SU-DHL-6 (cell line): ENCODE data around the gene SLC5A10.

ENCODE experiments used
- H2AFZ ChIP-seq: fragments of 200-600 bp; sonication (generic); 2 replicates; pipeline ENCODE4 v1.6.1; 2014; ENCODE audit warnings: low read depth, mild to moderate bottlenecking, moderate library complexity, mixed read lengths, antibody characterized with exemption, low read length; ENCODE audit not compliant: severe bottlenecking
- H3F3A ChIP-seq: fragments of 200-600 bp; shearing (Covaris generic); 2 replicates; pipeline ENCODE4 v1.6.0; 2016; ENCODE audit warnings: antibody characterized with exemption, mild to moderate bottlenecking; ENCODE audit not compliant: insufficient read depth
- H3K27ac ChIP-seq: fragments of 200-600 bp; sonication (generic); 2 replicates; pipeline ENCODE4 v1.5.1; 2016; ENCODE audit warnings: low read depth, mild to moderate bottlenecking, low read length, moderate library complexity, mixed read lengths
- H3K27me3 ChIP-seq: fragments of 200-600 bp; sonication (generic), shearing (Covaris generic); 2 replicates; pipeline ENCODE4 v1.6.0; 2014; ENCODE audit warnings: mild to moderate bottlenecking, low read length
- H3K36me3 ChIP-seq: fragments of 200-600 bp; sonication (generic); 2 replicates; pipeline ENCODE4 v1.6.1; 2014; ENCODE audit warnings: mild to moderate bottlenecking, low read length, mixed read lengths
- H3K4me2 ChIP-seq: fragments of 300-600, 200-600 bp; shearing (Covaris generic), sonication (generic); 2 replicates; pipeline ENCODE4 v1.6.0; 2014; ENCODE audit warnings: low read length, low read depth, mild to moderate bottlenecking; ENCODE audit not compliant: poor library complexity, severe bottlenecking
- H3K4me3 ChIP-seq: fragments of 200-600 bp; sonication (generic); 2 replicates; pipeline ENCODE4 v1.5.1; 2014; ENCODE audit warnings: antibody characterized with exemption, low read length, mild to moderate bottlenecking, mixed read lengths; ENCODE audit not compliant: insufficient read depth, poor library complexity, severe bottlenecking
- H3K79me2 ChIP-seq: fragments of 200-600 bp; sonication (generic); 2 replicates; pipeline ENCODE4 v1.6.1; 2014; ENCODE audit warnings: mild to moderate bottlenecking, low read length, moderate library complexity; ENCODE audit not compliant: insufficient read depth
- H3K9ac ChIP-seq: fragments of 200-600 bp; sonication (generic); 2 replicates; pipeline ENCODE4 v1.7.0; 2014; ENCODE audit warnings: mild to moderate bottlenecking, low read length
- H3K9me2 ChIP-seq: fragments of 200-600 bp; sonication (generic); replicated peaks from 2 replicates; pipeline ENCODE4 v1.6.1; 2014; ENCODE audit warnings: low read length; ENCODE audit not compliant: insufficient read depth
- H3K9me3 ChIP-seq: fragments of 200-600 bp; sonication (generic); 2 replicates; pipeline ENCODE4 v1.6.1; 2014; ENCODE audit warnings: low read length, mixed read lengths; ENCODE audit not compliant: insufficient read depth
- H4K20me1 ChIP-seq: fragments of 200-600 bp; sonication (generic); 2 replicates; pipeline ENCODE4 v1.6.1; 2014; ENCODE audit warnings: low read depth, mild to moderate bottlenecking, antibody characterized with exemption, low read length, moderate library complexity, mixed read lengths
- CTCF ChIP-seq: fragments of 200-600 bp; sonication (generic); IDR thresholded peaks from one replicate; pipeline ENCODE4 v1.5.1; 2017; ENCODE audit warnings: antibody characterized with exemption, mild to moderate bottlenecking, low read length, moderate library complexity; ENCODE audit not compliant: insufficient read depth, poor library complexity, severe bottlenecking
- EZH2phosphoT487 ChIP-seq: fragments of 200-600 bp; sonication (generic), shearing (Covaris generic); conservative IDR thresholded peaks from 2 replicates; pipeline ENCODE4 v1.6.1; 2018; ENCODE audit warnings: mild to moderate bottlenecking, antibody characterized with exemption, low read length, moderate library complexity, mixed read lengths

SLC5A10 gene

GRCh38 chr17:18993905-18994526 is 42.1 kb downstream of the SLC5A10 start:
- Histone ChIP-seq H3K9ac (no peak overlapping the region), H3K4me2 (no peak overlapping the region), H4K20me1 (no peaks in the 10 kb centered on the region; the same call in 1 of the 2 replicates), H3K9me2 (no peaks in the 10 kb centered on the region), H3K27ac (no peak overlapping the region), H3K9me3 (peaks cover 7% of the 10 kb centered on the region; the same call in 1 of the 2 replicates), H3K36me3 (peaks cover 13% of the 10 kb centered on the region; the same call in 1 of the 2 replicates), H3F3A (no peaks in the 10 kb centered on the region), H2AFZ (no peak overlapping the region), H3K79me2 (peaks cover 52% of the 10 kb centered on the region), H3K27me3 (no peaks in the 10 kb centered on the region), H3K4me3 (no peak overlapping the region)
- no peak for TF ChIP-seq EZH2phosphoT487
- TF ChIP-seq CTCF: no peak

GRCh38 chr17:18994631-18995030 is 42.7 kb downstream of the SLC5A10 start:
- TF ChIP-seq EZH2phosphoT487 (no peak), CTCF (no peak)
- peaks cover 52% of the 10 kb centered on the region for H3K79me2 ChIP-seq
- H3K9me3 ChIP-seq: peaks cover 7% of the 10 kb centered on the region; the same call in 1 of the 2 replicates
- H3K9ac ChIP-seq: no peak overlapping the region
- no peak overlapping the region for H3K4me2 ChIP-seq
- H3K4me3 ChIP-seq: no peak overlapping the region
- H3K27me3 ChIP-seq: no peaks in the 10 kb centered on the region
- H2AFZ ChIP-seq: no peak overlapping the region
- H3K27ac ChIP-seq: no peak overlapping the region
- peaks cover 13% of the 10 kb centered on the region; the same call in 1 of the 2 replicates for H3K36me3 ChIP-seq
- no peaks in the 10 kb centered on the region for H3K9me2 ChIP-seq
- H3F3A ChIP-seq: no peaks in the 10 kb centered on the region
- H4K20me1 ChIP-seq: no peaks in the 10 kb centered on the region; the same call in 1 of the 2 replicates

- H3K27me3 ChIP-seq: no peaks in the 10 kb centered on the region
- H4K20me1 ChIP-seq: no peaks in the 10 kb centered on the region; the same call in 1 of the 2 replicates
- no peak overlapping the region for H3K9ac ChIP-seq
- no peak overlapping the region for H3K4me2 ChIP-seq
- peaks cover 52% of the 10 kb centered on the region for H3K79me2 ChIP-seq
- peaks cover 13% of the 10 kb centered on the region; the same call in 1 of the 2 replicates for H3K36me3 ChIP-seq
- no peak overlapping the region for H2AFZ ChIP-seq
- H3K27ac ChIP-seq: no peak overlapping the region
- peaks cover 7% of the 10 kb centered on the region; the same call in 1 of the 2 replicates for H3K9me3 ChIP-seq
- no peaks in the 10 kb centered on the region for H3F3A ChIP-seq
- no peak overlapping the region for H3K4me3 ChIP-seq
- no peaks in the 10 kb centered on the region for H3K9me2 ChIP-seq
- TF ChIP-seq CTCF: no peak
- TF ChIP-seq EZH2phosphoT487: no peak
Measured at GRCh38 chr17:18995220-18995619, 43.3 kb downstream of the SLC5A10 start.
